Lung (tissue), 12 donors: Measurements from ENCODE around the gene IFNG. TPM values are rescaled to one million over a fixed set of nuclear protein-coding genes. Genes with fewer than 3 reads are reported as not detected.

Experiments
- ATAC-seq: fragments of 200-7000 bp; cut with Tn5 transposase; one replicate; pipeline ENCODE4 v1.9.1; 2020; ENCODE audit warnings: moderate number of reproducible peaks; ENCODE audit not compliant: insufficient read depth, low FRiP score
- DNase-seq, 3 donors: peaks; one replicate each; pipeline ENCODE4 v3.0.0-alpha.2; 2013 to 2017
- H3K27ac ChIP-seq, 2 donors: one replicate each; pipeline ENCODE4 v1.5.1; 2013; ENCODE audit warnings: mild to moderate bottlenecking in 2 of 2, moderate library complexity in 2 of 2, control low read depth in 1 of 2, inconsistent platforms in 1 of 2, low read depth in 1 of 2, low read length in 1 of 2
- H3K27me3 ChIP-seq, 3 donors: one replicate each; pipeline ENCODE4 v1.5.1; 2013; ENCODE audit warnings: low read length in 2 of 3; ENCODE audit not compliant: control insufficient read depth in 3 of 3, insufficient read depth in 3 of 3
- H3K36me3 ChIP-seq, 4 donors: one replicate each; pipeline ENCODE4 v1.5.1; 2013; ENCODE audit warnings: low read length in 4 of 4, mild to moderate bottlenecking in 1 of 4, moderate library complexity in 1 of 4; ENCODE audit not compliant: control insufficient read depth in 4 of 4, insufficient read depth in 4 of 4
- H3K4me1 ChIP-seq, 5 donors: one replicate each; pipeline ENCODE4 v1.5.1; 2013; ENCODE audit warnings: low read length in 5 of 5, mild to moderate bottlenecking in 2 of 5, moderate library complexity in 1 of 5; ENCODE audit not compliant: control insufficient read depth in 5 of 5, insufficient read depth in 5 of 5
- H3K4me3 ChIP-seq: one replicate; pipeline ENCODE4 v1.5.1; 2013; ENCODE audit warnings: mild to moderate bottlenecking, control low read depth, moderate library complexity
- H3K9ac ChIP-seq, 2 donors: one replicate each; pipeline ENCODE4 v1.5.1; 2013; ENCODE audit warnings: low read length in 2 of 2, control low read depth in 1 of 2; ENCODE audit not compliant: insufficient read depth in 1 of 2
- H3K9me3 ChIP-seq, 4 donors: one replicate each; pipeline ENCODE4 v1.5.1; 2013; ENCODE audit warnings: low read length in 3 of 4, mild to moderate bottlenecking in 1 of 4, moderate library complexity in 1 of 4; ENCODE audit not compliant: control insufficient read depth in 4 of 4, insufficient read depth in 3 of 4
- WGBS, 2 donors: extraction: QIAGEN DNeasy Blood & Tissue Kit; methylation state at CpG; one replicate each; pipeline ENCODE4 v1.1.7; 2013; 5-methylcytosine and 5-hydroxymethylcytosine counted together
- polyA plus RNA-seq, 2 donors: library from polyadenylated mRNA; stranded (reverse); fragments of 200-250 nt; gene quantifications; one replicate each; pipeline ENCODE4 v1.2.1, GENCODE V29; 2013
- total RNA-seq, 2 donors: library from RNA; depleted of rRNA in 1 of 2; stranded (reverse); fragments of >200 nt in 1 of 2; gene quantifications; one replicate each; pipeline ENCODE4 v1.2.1, GENCODE V29; 2014 to 2021
- TF ChIP-seq, protein P1 (sequence below): IDR thresholded peaks from 2 replicates; pipeline ENCODE4 v1.5.1; 2012; ENCODE audit warnings: mild to moderate bottlenecking; ENCODE audit errors: control extremely low read depth, extremely low read depth
- donor health status: control.
- donor health status: control.
- donor health status: Bipolar disorder and iron deficiency.
- donor health status: healthy.
- donor health status: DM: yes; HTN: yes; CAD: no.

IFNG gene
- total and polyA plus RNA-seq, 4 donors = 0.22 to 0.49 (median 0.40) TPM; not detected in 1

DNA sequence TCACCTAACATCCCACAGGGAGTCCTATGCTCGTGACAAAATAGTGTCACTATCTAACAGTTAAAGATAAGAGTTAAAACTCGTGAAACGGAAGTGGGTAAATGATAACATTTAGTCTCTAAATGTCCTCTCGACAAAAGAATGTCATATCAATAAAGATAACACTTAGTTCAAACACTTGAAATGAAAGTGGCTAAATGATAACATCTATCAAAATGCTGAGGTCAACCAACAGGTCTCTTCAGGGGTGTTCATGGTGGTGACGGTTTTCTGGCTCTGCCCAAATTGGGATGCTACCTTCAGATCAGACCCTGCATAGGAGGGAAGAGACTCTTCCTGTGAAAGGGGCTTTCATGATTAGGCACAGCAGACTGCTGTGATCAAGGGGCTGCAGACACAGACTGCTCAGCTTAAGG lies 43.9 kb upstream of the IFNG start:
- 38 to 67% methylated on average over 5 of the region's 5 CpGs for WGBS, 2 donors
- Histone ChIP-seq H3K27ac (no peak overlapping the region), H3K4me3 (no peak overlapping the region), H3K27me3 (peaks cover 0 to 4% (median 0%) of the 10 kb centered on the region in 3 donors), H3K4me1 (no peaks in the 10 kb centered on the region), H3K9me3 (no peaks in the 10 kb centered on the region), H3K9ac (no peak overlapping the region), H3K36me3 (no peaks in the 10 kb centered on the region)
- DNase-seq (no peak), ATAC-seq (no peak)
- TF ChIP-seq, protein P1, sequence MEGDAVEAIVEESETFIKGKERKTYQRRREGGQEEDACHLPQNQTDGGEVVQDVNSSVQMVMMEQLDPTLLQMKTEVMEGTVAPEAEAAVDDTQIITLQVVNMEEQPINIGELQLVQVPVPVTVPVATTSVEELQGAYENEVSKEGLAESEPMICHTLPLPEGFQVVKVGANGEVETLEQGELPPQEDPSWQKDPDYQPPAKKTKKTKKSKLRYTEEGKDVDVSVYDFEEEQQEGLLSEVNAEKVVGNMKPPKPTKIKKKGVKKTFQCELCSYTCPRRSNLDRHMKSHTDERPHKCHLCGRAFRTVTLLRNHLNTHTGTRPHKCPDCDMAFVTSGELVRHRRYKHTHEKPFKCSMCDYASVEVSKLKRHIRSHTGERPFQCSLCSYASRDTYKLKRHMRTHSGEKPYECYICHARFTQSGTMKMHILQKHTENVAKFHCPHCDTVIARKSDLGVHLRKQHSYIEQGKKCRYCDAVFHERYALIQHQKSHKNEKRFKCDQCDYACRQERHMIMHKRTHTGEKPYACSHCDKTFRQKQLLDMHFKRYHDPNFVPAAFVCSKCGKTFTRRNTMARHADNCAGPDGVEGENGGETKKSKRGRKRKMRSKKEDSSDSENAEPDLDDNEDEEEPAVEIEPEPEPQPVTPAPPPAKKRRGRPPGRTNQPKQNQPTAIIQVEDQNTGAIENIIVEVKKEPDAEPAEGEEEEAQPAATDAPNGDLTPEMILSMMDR = no peak

DNA sequence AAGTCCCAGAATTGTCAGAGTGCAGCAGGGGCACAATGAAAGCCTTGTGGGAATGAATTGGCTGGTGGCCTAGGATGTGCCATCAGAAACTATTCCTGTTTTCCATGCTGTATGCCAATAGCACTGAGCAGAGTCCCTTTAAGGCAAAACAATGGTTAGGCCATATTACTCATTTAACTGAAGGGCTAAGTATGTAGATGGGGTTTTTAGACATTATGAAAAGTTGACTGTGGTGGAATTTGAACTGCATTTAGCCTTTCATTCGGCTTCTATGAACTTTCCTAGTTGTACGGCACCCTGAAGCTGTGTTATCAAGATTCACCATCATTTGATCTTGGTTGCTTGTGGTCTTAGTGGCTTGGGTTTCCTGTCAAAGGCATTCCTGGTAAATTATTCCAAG lies 41.3 kb upstream of the IFNG start:
- Histone ChIP-seq H3K27me3 (peaks cover 0 to 4% (median 0%) of the 10 kb centered on the region in 3 donors), H3K27ac (no peak overlapping the region)
- WGBS, 2 donors = 47 to 58% methylated on average over 2 of the region's 2 CpGs

DNA sequence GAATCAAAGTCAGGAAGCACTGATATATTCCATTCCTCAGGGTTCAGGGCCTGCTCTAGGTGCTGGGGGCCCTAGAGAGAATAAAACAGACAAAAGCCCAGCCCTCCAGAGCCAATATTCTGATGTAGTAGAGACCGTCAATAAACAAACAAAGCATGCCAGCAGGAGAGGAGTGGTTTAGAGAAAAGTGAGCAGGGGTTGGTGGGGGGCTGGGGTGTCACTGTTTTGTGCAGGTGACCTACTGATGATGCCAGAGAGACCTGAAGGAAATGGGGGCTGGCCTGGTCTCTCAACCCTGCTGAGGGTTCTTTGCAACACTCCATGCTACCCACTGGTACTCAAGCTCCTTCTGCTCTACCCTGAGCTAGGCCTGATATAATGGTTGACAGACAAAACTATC lies 39.6 kb upstream of the IFNG start:
- Histone ChIP-seq H3K27ac (no peak overlapping the region), H3K4me1 (peaks cover 0 to 2% (median 0%) of the 10 kb centered on the region in 5 donors), H3K27me3 (peaks cover 0 to 4% (median 0%) of the 10 kb centered on the region in 3 donors), H3K4me3 (no peak overlapping the region), H3K36me3 (no peaks in the 10 kb centered on the region), H3K9me3 (peaks cover 0 to 2% (median 0%) of the 10 kb centered on the region in 4 donors), H3K9ac (no peak overlapping the region)
- TF ChIP-seq, protein P1 = no peak
- ATAC-seq (no peak), DNase-seq (no peak)
- WGBS, 2 donors = 90 to 96% methylated on average over 1 of the region's 1 CpG

More for the DNA sequence above, 41.3 kb upstream of the IFNG start:
- H3K36me3 ChIP-seq = no peaks in the 10 kb centered on the region
- peaks cover 0 to 2% (median 0%) of the 10 kb centered on the region in 5 donors for H3K4me1 ChIP-seq
- DNase-seq (no peak), ATAC-seq (no peak)
- TF ChIP-seq, protein P1 = no peak
- no peak overlapping the region for H3K4me3 ChIP-seq
- peaks cover 0 to 2% (median 0%) of the 10 kb centered on the region in 4 donors for H3K9me3 ChIP-seq
- H3K9ac ChIP-seq = no peak overlapping the region
